Peyer's patch (tissue), 4 donors: ENCODE data around the gene COX14.

Experiments used
- POLR2A ChIP-seq, 2 donors: fragments of 450-650 bp; IDR thresholded peaks; one replicate each; pipeline ENCODE4 v1.5.1; 2017; ENCODE audit warnings: antibody characterized with exemption in 2 of 2, mild to moderate bottlenecking in 2 of 2, moderate library complexity in 2 of 2
- TF ChIP-seq, protein P1 (sequence below), 6 experiments: fragments of 450-650 bp in 4 of 6; fragments of 200-600 bp in 2 of 6; sonication (generic) in 1 of 6; IDR thresholded peaks; one replicate each; pipeline ENCODE4 v1.5.1; 2017 to 2019; ENCODE audit warnings: antibody characterized with exemption in 6 of 6, mild to moderate bottlenecking in 3 of 6, moderate library complexity in 1 of 6

DNA sequence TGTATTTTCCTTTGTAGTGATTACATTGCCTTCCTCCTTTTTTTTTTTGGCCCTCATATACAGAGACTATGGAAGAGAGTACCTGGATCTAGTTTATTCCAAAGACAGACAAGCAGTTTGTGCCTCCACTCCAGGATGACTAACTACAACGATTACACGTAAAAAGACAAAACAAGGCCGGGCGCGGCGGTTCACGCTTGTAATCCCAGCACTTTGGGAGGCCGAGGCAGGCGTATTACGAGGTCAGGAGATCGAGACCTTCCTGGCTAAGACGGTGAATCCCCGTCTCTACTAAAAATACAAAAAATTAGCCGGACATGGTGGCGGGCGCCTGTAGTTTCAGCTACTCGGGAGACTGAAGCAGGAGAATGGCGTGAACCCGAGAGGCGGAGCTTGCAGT is 52.9 kb downstream of the COX14 start:
- TF ChIP-seq, protein P1, sequence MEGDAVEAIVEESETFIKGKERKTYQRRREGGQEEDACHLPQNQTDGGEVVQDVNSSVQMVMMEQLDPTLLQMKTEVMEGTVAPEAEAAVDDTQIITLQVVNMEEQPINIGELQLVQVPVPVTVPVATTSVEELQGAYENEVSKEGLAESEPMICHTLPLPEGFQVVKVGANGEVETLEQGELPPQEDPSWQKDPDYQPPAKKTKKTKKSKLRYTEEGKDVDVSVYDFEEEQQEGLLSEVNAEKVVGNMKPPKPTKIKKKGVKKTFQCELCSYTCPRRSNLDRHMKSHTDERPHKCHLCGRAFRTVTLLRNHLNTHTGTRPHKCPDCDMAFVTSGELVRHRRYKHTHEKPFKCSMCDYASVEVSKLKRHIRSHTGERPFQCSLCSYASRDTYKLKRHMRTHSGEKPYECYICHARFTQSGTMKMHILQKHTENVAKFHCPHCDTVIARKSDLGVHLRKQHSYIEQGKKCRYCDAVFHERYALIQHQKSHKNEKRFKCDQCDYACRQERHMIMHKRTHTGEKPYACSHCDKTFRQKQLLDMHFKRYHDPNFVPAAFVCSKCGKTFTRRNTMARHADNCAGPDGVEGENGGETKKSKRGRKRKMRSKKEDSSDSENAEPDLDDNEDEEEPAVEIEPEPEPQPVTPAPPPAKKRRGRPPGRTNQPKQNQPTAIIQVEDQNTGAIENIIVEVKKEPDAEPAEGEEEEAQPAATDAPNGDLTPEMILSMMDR (IDR thresholded peaks at IDR 0.05), result no peak
- TF ChIP-seq POLR2A (IDR thresholded peaks at IDR 0.05), result no peak
